HEK293T (cell line): ENCODE data around the gene ZNF512B.

Experiments used
- BHLHE40 ChIP-seq: fragments of 450-650 bp; IDR thresholded peaks from 2 replicates; pipeline ENCODE4 v1.6.1; 2016; ENCODE audit warnings: mild to moderate bottlenecking, moderate library complexity, borderline replicate concordance
- ELF4 ChIP-seq: fragments of 450-650 bp; IDR thresholded peaks from 2 replicates; pipeline ENCODE4 v1.6.1; 2017; ENCODE audit warnings: antibody characterized with exemption
- FOXA1 ChIP-seq: fragments of 450-650 bp; IDR thresholded peaks from 2 replicates; pipeline ENCODE4 v1.6.1; 2016; ENCODE audit warnings: mild to moderate bottlenecking
- FOXM1 ChIP-seq: fragments of 450-650 bp; IDR thresholded peaks from 2 replicates; pipeline ENCODE4 v1.6.1; 2017; ENCODE audit warnings: mild to moderate bottlenecking, borderline replicate concordance
- HDGF ChIP-seq: fragments of 450-650 bp; IDR thresholded peaks from 2 replicates; pipeline ENCODE4 v1.6.1; 2017; ENCODE audit warnings: antibody characterized with exemption, borderline replicate concordance
- L3MBTL2 ChIP-seq: fragments of 450-650 bp; conservative IDR thresholded peaks from 2 replicates; pipeline ENCODE4 v1.6.1; 2016; ENCODE audit warnings: mild to moderate bottlenecking
- NFRKB ChIP-seq: fragments of 450-650 bp; IDR thresholded peaks from 2 replicates; pipeline ENCODE4 v1.6.1; 2016; ENCODE audit warnings: mild to moderate bottlenecking, moderate library complexity
- SP1 ChIP-seq: fragments of 450-650 bp; IDR thresholded peaks from 2 replicates; pipeline ENCODE4 v1.6.1; 2017

DNA sequence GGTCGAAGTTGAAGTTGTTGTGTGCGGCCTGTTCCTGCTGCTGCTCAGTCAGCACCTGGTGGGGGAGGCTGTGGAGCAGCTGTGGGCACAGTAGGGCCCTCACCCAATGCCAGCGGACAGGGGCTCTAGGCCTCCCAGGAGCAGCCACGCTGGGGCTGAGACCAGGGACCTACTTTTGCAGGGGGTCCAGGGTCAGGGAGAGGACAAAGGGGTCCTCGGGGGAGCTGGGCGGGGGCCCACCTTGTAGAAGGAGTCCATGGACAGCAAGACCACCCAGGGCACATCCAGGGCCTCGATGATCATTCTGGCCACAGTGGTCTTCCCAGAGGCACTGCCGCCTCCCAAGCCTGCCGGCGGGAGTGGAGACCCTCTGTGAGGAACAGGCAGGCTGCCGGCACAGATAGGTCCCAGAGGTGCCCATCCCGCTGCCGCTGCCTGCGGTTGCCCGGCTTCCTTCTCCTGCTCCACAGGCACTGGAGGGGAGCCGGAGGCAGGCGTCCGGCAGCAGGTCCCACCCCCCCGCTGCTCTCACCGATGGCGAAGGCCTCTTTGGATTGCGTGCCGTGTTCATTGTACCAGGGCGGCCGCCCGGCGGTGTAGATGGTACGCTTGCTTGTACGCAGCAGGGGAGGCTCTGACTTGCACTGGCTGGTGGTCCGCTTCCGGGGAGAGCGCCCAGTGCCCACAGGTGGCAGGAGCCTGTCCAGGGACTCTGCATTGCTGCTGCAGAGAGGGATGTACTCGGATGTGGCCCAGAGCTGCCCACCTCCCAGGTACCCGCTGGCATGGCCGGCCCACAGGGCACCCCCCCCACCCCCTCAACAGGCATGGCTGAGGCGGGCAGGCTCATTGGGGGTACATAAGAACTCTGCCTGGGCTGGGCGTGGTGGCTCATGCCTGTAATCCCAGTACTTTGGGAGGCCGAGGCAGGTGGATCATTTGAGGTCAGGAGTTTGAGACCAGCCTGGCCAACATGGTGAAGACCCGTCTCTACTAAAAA lies 23.5 kb downstream of the ZNF512B start:
- no peak for TF ChIP-seq FOXA1
- no peak for TF ChIP-seq NFRKB
- no peak for TF ChIP-seq HDGF
- no peak for TF ChIP-seq FOXM1
- TF ChIP-seq ELF4 = no peak
- TF ChIP-seq SP1 = no peak
- no peak for TF ChIP-seq BHLHE40
- TF ChIP-seq L3MBTL2 = no peak
